SK-N-SH (cell line): ENCODE results near the gene MAP2K5. TPM values are rescaled to one million over a fixed set of nuclear protein-coding genes. Genes with fewer than 3 reads are reported as not detected.

Experiments
- CTCF ChIA-PET: fragments of 300-600, 350-600 bp; formaldehyde crosslinking; extraction: SDS; loops from one replicate; lab custom pipeline; 2021; lab: Yijun Ruan, JAX
- POLR2A ChIA-PET: fragments of 350-600 bp; sonication (Branson Sonifier 250); formaldehyde crosslinking; extraction: SDS; loops from one replicate; lab custom pipeline; 2020; ENCODE audit warnings: antibody characterized with exemption, inconsistent platforms; lab: Yijun Ruan, JAX
- DNase-seq: peaks from one replicate; pipeline ENCODE4 v3.0.0; 2012
- H2AFZ ChIP-seq: fragments of 200-600 bp; sonication (generic); 2 replicates; pipeline ENCODE4 v1.8.1; 2016; ENCODE audit warnings: antibody characterized with exemption, mild to moderate bottlenecking, low read depth
- H3F3A ChIP-seq: fragments of 200-600 bp; sonication (generic); replicated peaks from 2 replicates; pipeline ENCODE3; 2016; ENCODE audit warnings: antibody characterized with exemption, mild to moderate bottlenecking; ENCODE audit not compliant: insufficient read depth
- H3K27ac ChIP-seq, 2 experiments: fragments of 200-500 bp in 1 of 2; fragments of 200-600 bp in 1 of 2; sonication (Bioruptor generic) in 1 of 2; sonication (generic), shearing (Covaris generic) in 1 of 2; 2 replicates each; pipeline versions ENCODE4 v1.5.1 to v1.6.1; 2014 to 2016; ENCODE audit warnings: low read depth in 2 of 2, inconsistent platforms in 1 of 2, low read length in 1 of 2, mild to moderate bottlenecking in 1 of 2, mixed read lengths in 1 of 2
- H3K27me3 ChIP-seq: fragments of 200-600 bp; sonication (generic), shearing (Covaris generic); 2 replicates; pipeline ENCODE4 v1.6.1; 2016; ENCODE audit warnings: mixed run types; ENCODE audit not compliant: insufficient read depth
- H3K36me3 ChIP-seq, 2 experiments: fragments of 200-500 bp in 1 of 2; fragments of 200-600 bp in 1 of 2; sonication (Bioruptor generic) in 1 of 2; sonication (generic) in 1 of 2; replicated peaks in 1 of 2; 2 replicates each; pipeline versions ENCODE3 to v1.5.1; 2014 to 2016; ENCODE audit warnings: low read length in 1 of 2, mild to moderate bottlenecking in 1 of 2; ENCODE audit not compliant: insufficient read depth in 2 of 2, control insufficient read depth in 1 of 2
- H3K4me1 ChIP-seq, 2 experiments: fragments of 200-500 bp in 1 of 2; fragments of 200-600 bp in 1 of 2; sonication (Bioruptor generic) in 1 of 2; sonication (generic), shearing (Covaris generic) in 1 of 2; 2 replicates each; pipeline versions ENCODE4 v1.5.1 to v1.6.1; 2014 to 2016; ENCODE audit warnings: low read depth in 1 of 2, low read length in 1 of 2, mixed run types in 1 of 2; ENCODE audit not compliant: insufficient read depth in 2 of 2, control insufficient read depth in 1 of 2
- H3K4me2 ChIP-seq: fragments of 200-600 bp; sonication (generic), shearing (Covaris generic); 2 replicates; pipeline ENCODE4 v1.6.1; 2017; ENCODE audit warnings: mixed run types
- H3K4me3 ChIP-seq, 2 experiments: fragments of 200-500 bp in 1 of 2; fragments of 200-600 bp in 1 of 2; sonication (Bioruptor generic) in 1 of 2; sonication (generic), shearing (Covaris generic) in 1 of 2; 2 replicates each; pipeline versions ENCODE4 v1.5.1 to v1.8.1; 2014 to 2016; ENCODE audit warnings: low read depth in 2 of 2, inconsistent platforms in 1 of 2, low read length in 1 of 2, mild to moderate bottlenecking in 1 of 2, mixed read lengths in 1 of 2, moderate library complexity in 1 of 2
- H3K79me2 ChIP-seq: fragments of 200-600 bp; sonication (generic); 2 replicates; pipeline ENCODE4 v1.8.1; 2017; ENCODE audit warnings: mild to moderate bottlenecking; ENCODE audit not compliant: insufficient read depth
- H3K9ac ChIP-seq: fragments of 200-600 bp; sonication (generic); 2 replicates; pipeline ENCODE4 v1.6.1; 2017; ENCODE audit warnings: mixed run types
- H3K9me2 ChIP-seq: fragments of 200-600 bp; sonication (generic); 2 replicates; pipeline ENCODE4 v1.6.1; 2017; ENCODE audit warnings: mixed run types
- H3K9me3 ChIP-seq: fragments of 200-600 bp; sonication (generic); 2 replicates; pipeline ENCODE4 v1.6.1; 2017; ENCODE audit warnings: mixed run types, mild to moderate bottlenecking, moderate library complexity
- H4K20me1 ChIP-seq: fragments of 200-600 bp; sonication (generic); 2 replicates; pipeline ENCODE4 v1.6.1; 2017; ENCODE audit warnings: mild to moderate bottlenecking, mixed run types; ENCODE audit not compliant: insufficient read depth
- CHD2 ChIP-seq: fragments of 150-350 bp; IDR thresholded peaks from 2 replicates; pipeline ENCODE4 v1.6.1; 2018; ENCODE audit warnings: low read length; ENCODE audit not compliant: partially characterized antibody
- CTCF ChIP-seq: fragments of 200-600 bp; sonication (generic); IDR thresholded peaks from 2 replicates; pipeline ENCODE4 v1.6.1; 2017; ENCODE audit warnings: antibody characterized with exemption, mild to moderate bottlenecking, moderate library complexity
- EZH2phosphoT487 ChIP-seq: fragments of 200-600 bp; sonication (generic); IDR thresholded peaks from 2 replicates; pipeline ENCODE4 v1.6.1; 2017; ENCODE audit warnings: low read depth, mixed run types, mild to moderate bottlenecking, antibody characterized with exemption, moderate library complexity, borderline replicate concordance
- FOSL2 ChIP-seq: IDR thresholded peaks from 2 replicates; pipeline ENCODE4 v1.4.0; 2012; ENCODE audit warnings: low read depth, mild to moderate bottlenecking, moderate library complexity, borderline replicate concordance
- FOXJ3 ChIP-seq: sonication (generic); formaldehyde crosslinking; IDR thresholded peaks from 2 replicates; pipeline ENCODE4 v1.5.1; 2020; ENCODE audit warnings: mild to moderate bottlenecking, missing genetic modification reagents
- FOXM1 ChIP-seq: IDR thresholded peaks from 2 replicates; pipeline ENCODE4 v1.4.0; 2012; ENCODE audit warnings: low read depth, mild to moderate bottlenecking
- IRF3 ChIP-seq: fragments of 150-350 bp; IDR thresholded peaks from 2 replicates; pipeline ENCODE4 v1.6.1; 2016; ENCODE audit warnings: mild to moderate bottlenecking, low read depth, low read length
- JUND ChIP-seq: IDR thresholded peaks from 2 replicates; pipeline ENCODE4 v1.4.0; 2012
- MAX ChIP-seq: IDR thresholded peaks from 2 replicates; pipeline ENCODE4 v1.4.0; 2012; ENCODE audit warnings: low read depth
- MEF2A ChIP-seq: IDR thresholded peaks from 2 replicates; pipeline ENCODE4 v1.4.0; 2012; ENCODE audit warnings: low read depth, borderline replicate concordance
- NFIC ChIP-seq: IDR thresholded peaks from 2 replicates; pipeline ENCODE4 v1.4.0; 2012; ENCODE audit warnings: borderline replicate concordance
- NRF1 ChIP-seq: IDR thresholded peaks from 2 replicates; pipeline ENCODE4 v1.6.1; 2012; ENCODE audit warnings: low read depth, mild to moderate bottlenecking, low read length
- PBX3 ChIP-seq: IDR thresholded peaks from 2 replicates; pipeline ENCODE4; 2012
- POLR2AphosphoS5 ChIP-seq: IDR thresholded peaks from 2 replicates; pipeline ENCODE4 v1.6.1; 2012; ENCODE audit warnings: low read depth, low read length
- RAD21 ChIP-seq: IDR thresholded peaks from 2 replicates; pipeline ENCODE4 v1.6.1; 2012; ENCODE audit warnings: mild to moderate bottlenecking, low read length
- RCOR1 ChIP-seq: fragments of 150-350 bp; IDR thresholded peaks from 2 replicates; pipeline ENCODE4 v1.6.1; 2017; ENCODE audit warnings: antibody characterized with exemption, low read length
- RFX5 ChIP-seq: IDR thresholded peaks from 2 replicates; pipeline ENCODE4 v1.6.1; 2012; ENCODE audit warnings: mild to moderate bottlenecking, improper control_type of control experiment, low read length
- RXRA ChIP-seq: IDR thresholded peaks from 2 replicates; pipeline ENCODE4 v1.4.0; 2012; ENCODE audit warnings: low read depth, mild to moderate bottlenecking, borderline replicate concordance
- SIN3A ChIP-seq: IDR thresholded peaks from 2 replicates; pipeline ENCODE4 v1.6.1; 2012; ENCODE audit warnings: low read depth, mild to moderate bottlenecking, low read length, moderate library complexity, borderline replicate concordance
- SMC3 ChIP-seq: IDR thresholded peaks from 2 replicates; pipeline ENCODE4 v1.6.1; 2012; ENCODE audit warnings: low read depth, low read length, improper control_type of control experiment
- TAF1 ChIP-seq: IDR thresholded peaks from 2 replicates; pipeline ENCODE4 v1.6.1; 2012; ENCODE audit warnings: low read depth, mild to moderate bottlenecking, low read length, moderate library complexity, borderline replicate concordance
- TEAD4 ChIP-seq: IDR thresholded peaks from 2 replicates; pipeline ENCODE4 v1.4.0; 2012; ENCODE audit warnings: mild to moderate bottlenecking, borderline replicate concordance; ENCODE audit not compliant: insufficient read depth
- YY1 ChIP-seq: IDR thresholded peaks from 2 replicates; pipeline ENCODE4 v1.4.0; 2012; ENCODE audit warnings: low read depth, mild to moderate bottlenecking
- WGBS: methylation state at CpG from one replicate; pipeline ENCODE4 v1.1.6; 2017; ENCODE audit warnings: low lambda C conversion rate; 5-methylcytosine and 5-hydroxymethylcytosine counted together
- polyA plus RNA-seq, 3 experiments: library from polyadenylated mRNA; depleted of rRNA; stranded (reverse); fragments of >200 nt; gene quantifications; 2 replicates each; pipeline ENCODE4 v1.2.3, GENCODE V29; 2012

The MAP2K5 gene
- polyA plus RNA-seq, 1 of the 3 experiments (the other 2 are of a cell fraction), result 6.2 TPM

GRCh38 chr15:67801142-67801541 is 258.6 kb downstream of the MAP2K5 start:
- no peaks in the 10 kb centered on the region for H3K79me2 ChIP-seq
- no peaks in the 10 kb centered on the region for H3K36me3 ChIP-seq
- H3K4me2 ChIP-seq, result no peak overlapping the region
- no peak overlapping the region for H3K27ac ChIP-seq
- no peak for TF ChIP-seq RXRA
- TF ChIP-seq NFIC, result no peak
- no peak for TF ChIP-seq RCOR1
- no peak for TF ChIP-seq POLR2AphosphoS5
- no peak for TF ChIP-seq SMC3
- no peak for TF ChIP-seq NRF1
- TF ChIP-seq FOXJ3 (CRISPR knock-in tag), result no peak
- TF ChIP-seq RFX5, result no peak
- no peak for TF ChIP-seq TEAD4
- no peak for TF ChIP-seq SIN3A
- no peak for TF ChIP-seq IRF3
- TF ChIP-seq YY1, result no peak
- no peak for TF ChIP-seq PBX3
- no peak for TF ChIP-seq CHD2
- TF ChIP-seq FOXM1, result no peak
- WGBS, result 92% methylated on average over 2 of the region's 2 CpGs
- no peaks in the 10 kb centered on the region for H3K9me3 ChIP-seq
- H4K20me1 ChIP-seq, result no peaks in the 10 kb centered on the region
- ChIA-PET CTCF (interaction anchor here (1.7 kb wide), 1 partner anchor 344 kb away, joined by 5 read pairs; no protein-coding TSS in a partner anchor), POLR2A (no interaction called here)
- no peaks in the 10 kb centered on the region for H3F3A ChIP-seq
- no peak overlapping the region for H2AFZ ChIP-seq
- H3K9ac ChIP-seq, result no peak overlapping the region
- peaks cover 0 to 12% of the 10 kb centered on the region in 2 experiments; a peak in 1 of 4 replicates for H3K4me1 ChIP-seq
- H3K27me3 ChIP-seq, result no peaks in the 10 kb centered on the region
- H3K9me2 ChIP-seq, result no peaks in the 10 kb centered on the region
- no peak overlapping the region for H3K4me3 ChIP-seq
- DNase-seq, result no peak

GRCh38 chr15:67801926-67802914 is 259.7 kb downstream of the MAP2K5 start:
- H3K4me3 ChIP-seq, result no peak overlapping the region
- TF ChIP-seq FOXJ3 (CRISPR knock-in tag) (no peak), NFIC (no peak), TAF1 (no peak), JUND (no peak), MEF2A (no peak), RCOR1 (no peak), CHD2 (no peak), SMC3 (no peak), CTCF (no peak), MAX (no peak), EZH2phosphoT487 (no peak), RAD21 (no peak), FOSL2 (no peak)
- TF ChIP-seq, all 33 proteins: peak for 0
- H3K4me1 ChIP-seq, result peaks cover 0 to 8% of the 10 kb centered on the region in 2 experiments; a peak in 1 of 4 replicates
- H3K9me2 ChIP-seq, result no peaks in the 10 kb centered on the region
- no peak overlapping the region for H3K27ac ChIP-seq
- H3K9ac ChIP-seq, result no peak overlapping the region
- POLR2A ChIA-PET, result no interaction called here
- CTCF ChIA-PET, result no interaction called here
- H4K20me1 ChIP-seq, result no peaks in the 10 kb centered on the region
- no peak overlapping the region for H3K4me2 ChIP-seq
- no peaks in the 10 kb centered on the region for H3K9me3 ChIP-seq
- 91% methylated on average over 10 of the region's 19 CpGs for WGBS
- no peaks in the 10 kb centered on the region for H3F3A ChIP-seq
- DNase-seq, result no peak
- no peaks in the 10 kb centered on the region for H3K79me2 ChIP-seq
- no peaks in the 10 kb centered on the region for H3K36me3 ChIP-seq
- no peak overlapping the region for H2AFZ ChIP-seq
- H3K27me3 ChIP-seq, result no peaks in the 10 kb centered on the region
